IPS DF 4.7 (cell line): ENCODE results near the gene PAQR9.

Source experiments
- DNase-seq: peaks from one replicate; pipeline ENCODE4 v3.0.0-alpha.2; 2013; ENCODE audit warnings: low spot score; ENCODE audit errors: extremely low read depth

The PAQR9 gene

GRCh38 chr3:142916605-142917004, 46.9 kb downstream of the PAQR9 start:
- no peak for DNase-seq

GRCh38 chr3:142915636-142916035, 47.8 kb downstream of the PAQR9 start:
- no peak for DNase-seq

- no peak for DNase-seq
Measured at GRCh38 chr3:142914286-142914811, 49.1 kb downstream of the PAQR9 start.

GRCh38 chr3:142913432-142913831, 50.0 kb downstream of the PAQR9 start:
- no peak for DNase-seq

GRCh38 chr3:142912402-142913172, 50.9 kb downstream of the PAQR9 start:
- DNase-seq = no peak
